T-helper 17 cell (primary cell): ENCODE results near the gene DSC1. TPM values are rescaled to one million over a fixed set of nuclear protein-coding genes. Genes with fewer than 3 reads are reported as not detected.
"Not testable (repeated sequence)": the region's sequence is repeated elsewhere in the genome, so short reads cannot be mapped to it uniquely, and the experiment has no call there.

ENCODE experiments used
- ATAC-seq: fragments of 150-1000 bp; cut with Tn5 transposase; 2 replicates; pipeline ENCODE4 v1.10.0; 2021; ENCODE audit warnings: mild to moderate bottlenecking, moderate library complexity
- DNase-seq, 3 donors: peaks; one replicate each; pipeline versions ENCODE4 v3.0.0 to v3.0.0-alpha.2; 2020 to 2021
- H3K9me3 ChIP-seq: one replicate; pipeline ENCODE4 v1.7.0; 2013; ENCODE audit warnings: low read length, mild to moderate bottlenecking; ENCODE audit not compliant: control insufficient read depth, poor library complexity, severe bottlenecking
- H3K27ac Mint-ChIP-seq: one replicate; pipeline ENCODE4 v1.8.0; 2022; ENCODE audit warnings: mild to moderate bottlenecking, moderate library complexity, mixed read lengths
- H3K27me3 Mint-ChIP-seq: one replicate; pipeline ENCODE4 v1.8.0; 2022; ENCODE audit warnings: mixed read lengths
- H3K36me3 Mint-ChIP-seq: one replicate; pipeline ENCODE4 v1.8.0; 2022; ENCODE audit warnings: low read depth, mixed read lengths
- H3K4me1 Mint-ChIP-seq: one replicate; pipeline ENCODE4 v1.8.0; 2022; ENCODE audit warnings: mild to moderate bottlenecking, mixed read lengths
- H3K4me3 Mint-ChIP-seq: one replicate; pipeline ENCODE4 v1.8.0; 2022; ENCODE audit warnings: mild to moderate bottlenecking, moderate library complexity, mixed read lengths
- total RNA-seq, 4 donors: library from RNA in 2 of 4; stranded (reverse) in 2 of 4; gene quantifications; one replicate each; pipeline ENCODE4 v1.2.3 and lab custom pipeline; 2022 to 2026

Gene DSC1
- total RNA-seq, 2 donors from 2014 or later: 0.15 to 0.16 TPM

DNA sequence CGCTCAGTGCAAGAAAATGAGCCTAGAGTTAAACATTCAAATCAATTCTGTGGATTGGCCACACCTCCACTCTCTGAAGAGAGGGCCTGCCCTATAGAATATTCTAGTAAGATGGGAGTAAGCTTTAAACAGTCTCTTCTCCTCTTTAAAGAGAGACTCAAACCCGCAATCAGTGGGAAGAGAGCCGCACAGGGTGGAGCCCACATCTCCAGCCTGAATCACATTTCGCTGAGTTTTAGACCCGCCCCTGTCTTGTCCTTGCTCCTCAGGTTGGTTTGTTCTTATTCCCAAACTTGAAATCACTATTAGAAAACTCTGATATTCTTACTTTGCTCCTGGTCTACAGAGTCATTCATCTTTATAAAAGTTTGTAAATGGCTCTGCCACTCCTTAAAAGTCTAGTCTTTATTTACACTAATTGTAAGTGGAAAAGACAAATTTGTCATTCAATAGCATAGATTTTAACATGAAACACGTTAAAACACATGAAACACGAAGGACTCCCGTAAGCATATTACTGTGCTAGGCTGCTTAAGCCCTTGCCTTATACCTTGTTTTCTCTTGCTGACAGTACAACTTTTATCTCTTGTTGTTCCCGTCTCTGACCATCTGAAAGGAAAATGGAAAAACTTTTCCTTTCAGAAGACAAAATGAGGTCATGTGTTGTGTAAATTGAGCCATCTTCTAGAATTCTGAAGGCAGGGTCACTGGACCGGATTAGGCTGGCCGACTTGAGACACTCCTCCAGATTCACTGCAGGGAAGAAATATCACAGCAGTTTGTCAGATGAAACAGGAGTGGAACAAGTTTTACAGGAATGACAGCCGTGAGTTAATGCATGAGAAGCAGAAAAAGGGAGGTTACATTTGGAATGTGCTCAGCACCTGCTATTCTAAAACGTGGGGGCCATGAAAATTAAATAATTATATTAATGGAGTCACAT is 5.6 kb downstream of the DSC1 start:
- no peaks in the 10 kb centered on the region for H3K27me3 Mint-ChIP-seq
- H3K4me3 Mint-ChIP-seq: no peak overlapping the region
- no peak overlapping the region for H3K27ac Mint-ChIP-seq
- H3K9me3 ChIP-seq: no peaks in the 10 kb centered on the region
- no peak for DNase-seq
- no peak for ATAC-seq
- H3K4me1 Mint-ChIP-seq: no peaks in the 10 kb centered on the region
- no peaks in the 10 kb centered on the region for H3K36me3 Mint-ChIP-seq

- no peaks in the 10 kb centered on the region for H3K27me3 Mint-ChIP-seq
- H3K36me3 Mint-ChIP-seq: no peaks in the 10 kb centered on the region
Observed at GRCh38 chr18:31155498-31155897, 7.2 kb downstream of the DSC1 start.

DNA sequence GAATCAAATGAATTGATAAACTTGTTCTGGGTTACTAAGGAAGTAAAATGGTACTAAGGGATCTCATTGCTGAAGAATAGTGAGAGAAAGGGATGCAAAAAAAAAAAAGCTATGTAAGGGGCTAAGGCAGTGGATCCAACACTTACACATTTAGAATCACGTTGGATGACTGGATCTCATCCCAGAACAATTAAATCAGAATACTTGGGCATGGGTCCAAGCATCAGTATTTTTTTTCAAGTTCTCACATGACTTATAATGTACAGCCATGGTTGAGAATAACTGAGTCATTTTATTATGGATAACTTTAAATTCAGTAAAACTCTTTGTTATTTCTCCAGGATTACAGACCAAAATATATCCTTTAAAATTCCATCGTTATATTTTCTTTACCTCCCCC is 8.5 kb downstream of the DSC1 start:
- Mint-ChIP-seq H3K36me3 (no peaks in the 10 kb centered on the region), H3K4me1 (no peaks in the 10 kb centered on the region), H3K27me3 (no peaks in the 10 kb centered on the region), H3K4me3 (no peak overlapping the region), H3K27ac (no peak overlapping the region)
- DNase-seq (no peak), ATAC-seq (no peak)
- no peaks in the 10 kb centered on the region for H3K9me3 ChIP-seq

More at GRCh38 chr18:31155498-31155897, 7.2 kb downstream of the DSC1 start:
- no peaks in the 10 kb centered on the region for H3K9me3 ChIP-seq
- ATAC-seq: no peak
- DNase-seq: no peak
- Mint-ChIP-seq H3K4me1 (no peaks in the 10 kb centered on the region), H3K4me3 (no peak overlapping the region), H3K27ac (no peak overlapping the region)

- no peak overlapping the region for H3K27ac Mint-ChIP-seq
Observed at GRCh38 chr18:31149351-31149750, 13.3 kb downstream of the DSC1 start.

GRCh38 chr18:31148600-31148999 is 14.1 kb downstream of the DSC1 start:
- H3K4me3 Mint-ChIP-seq: no peak overlapping the region
- DNase-seq (no peak), ATAC-seq (no peak)
- no peak overlapping the region for H3K27ac Mint-ChIP-seq
- H3K27me3 Mint-ChIP-seq: no peaks in the 10 kb centered on the region
- H3K4me1 Mint-ChIP-seq: no peaks in the 10 kb centered on the region
- no peaks in the 10 kb centered on the region for H3K9me3 ChIP-seq
- H3K36me3 Mint-ChIP-seq: no peaks in the 10 kb centered on the region

More at GRCh38 chr18:31149351-31149750, 13.3 kb downstream of the DSC1 start:
- Mint-ChIP-seq H3K27me3 (no peaks in the 10 kb centered on the region), H3K4me1 (no peaks in the 10 kb centered on the region), H3K36me3 (no peaks in the 10 kb centered on the region), H3K4me3 (no peak overlapping the region)
- no peaks in the 10 kb centered on the region for H3K9me3 ChIP-seq
- no peak for DNase-seq
- ATAC-seq: no peak

DNA sequence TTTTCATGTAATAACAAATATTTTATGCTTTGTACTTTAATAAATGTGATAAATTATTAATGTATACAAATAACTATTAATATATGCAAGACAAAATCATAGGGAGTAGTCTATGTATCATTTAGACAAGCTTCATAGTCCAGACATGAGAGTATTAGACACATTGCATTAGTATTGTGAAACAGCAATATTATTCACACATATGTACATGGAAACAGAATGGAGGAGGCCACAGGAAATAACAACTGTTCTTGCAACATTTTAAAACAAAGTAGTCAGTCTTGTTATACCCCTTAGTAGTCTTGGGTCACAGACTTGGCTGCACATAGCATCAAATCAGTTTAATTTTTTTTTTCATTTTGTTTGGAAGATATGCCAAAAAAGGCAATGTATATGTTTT is 15.8 kb downstream of the DSC1 start:
- Mint-ChIP-seq H3K4me3 (no peak overlapping the region), H3K27me3 (no peaks in the 10 kb centered on the region), H3K27ac (no peak overlapping the region), H3K4me1 (no peaks in the 10 kb centered on the region), H3K36me3 (no peaks in the 10 kb centered on the region)
- DNase-seq (no peak), ATAC-seq (no peak)
- H3K9me3 ChIP-seq: no peaks in the 10 kb centered on the region

DNA sequence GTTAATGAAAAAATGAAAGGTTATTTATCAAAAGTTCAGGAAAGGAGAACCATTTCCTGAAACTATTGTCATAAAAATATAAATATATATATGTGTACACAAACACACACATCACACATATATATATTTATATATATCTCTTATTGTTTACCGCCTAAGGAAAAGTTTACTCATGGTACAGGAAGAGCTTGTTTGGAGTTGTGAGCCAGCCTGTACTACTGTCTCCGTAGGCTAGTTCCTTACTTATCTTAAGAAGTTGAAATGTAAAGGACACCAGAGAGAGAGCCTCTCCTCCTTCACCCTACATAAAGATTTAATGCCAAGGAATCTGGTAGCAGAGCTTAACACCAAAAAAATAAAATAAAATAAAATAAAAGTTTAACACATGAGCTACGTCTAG is 19.6 kb downstream of the DSC1 start:
- no peak for ATAC-seq
- Mint-ChIP-seq H3K27ac (no peak overlapping the region), H3K4me3 (no peak overlapping the region)

GRCh38 chr18:31138709-31139108 is 23.9 kb downstream of the DSC1 start:
- H3K4me1 Mint-ChIP-seq: no peaks in the 10 kb centered on the region
- no peaks in the 10 kb centered on the region for H3K36me3 Mint-ChIP-seq
- ATAC-seq (no peak), DNase-seq (no peak)
- no peaks in the 10 kb centered on the region for H3K27me3 Mint-ChIP-seq
- H3K9me3 ChIP-seq: no peaks in the 10 kb centered on the region
- H3K4me3 Mint-ChIP-seq: no peak overlapping the region
- H3K27ac Mint-ChIP-seq: no peak overlapping the region

More for the DNA sequence above, 19.6 kb downstream of the DSC1 start:
- H3K9me3 ChIP-seq: no peaks in the 10 kb centered on the region
- no peaks in the 10 kb centered on the region for H3K27me3 Mint-ChIP-seq
- DNase-seq: no peak
- H3K36me3 Mint-ChIP-seq: no peaks in the 10 kb centered on the region
- no peaks in the 10 kb centered on the region for H3K4me1 Mint-ChIP-seq

GRCh38 chr18:31134988-31135529 is 27.6 kb downstream of the DSC1 start:
- H3K27ac Mint-ChIP-seq: no peak overlapping the region
- no peaks in the 10 kb centered on the region for H3K9me3 ChIP-seq
- ATAC-seq (no peak), DNase-seq (no peak)
- H3K4me1 Mint-ChIP-seq: no peaks in the 10 kb centered on the region
- H3K36me3 Mint-ChIP-seq: no peaks in the 10 kb centered on the region
- no peak overlapping the region for H3K4me3 Mint-ChIP-seq
- no peaks in the 10 kb centered on the region for H3K27me3 Mint-ChIP-seq

DNA sequence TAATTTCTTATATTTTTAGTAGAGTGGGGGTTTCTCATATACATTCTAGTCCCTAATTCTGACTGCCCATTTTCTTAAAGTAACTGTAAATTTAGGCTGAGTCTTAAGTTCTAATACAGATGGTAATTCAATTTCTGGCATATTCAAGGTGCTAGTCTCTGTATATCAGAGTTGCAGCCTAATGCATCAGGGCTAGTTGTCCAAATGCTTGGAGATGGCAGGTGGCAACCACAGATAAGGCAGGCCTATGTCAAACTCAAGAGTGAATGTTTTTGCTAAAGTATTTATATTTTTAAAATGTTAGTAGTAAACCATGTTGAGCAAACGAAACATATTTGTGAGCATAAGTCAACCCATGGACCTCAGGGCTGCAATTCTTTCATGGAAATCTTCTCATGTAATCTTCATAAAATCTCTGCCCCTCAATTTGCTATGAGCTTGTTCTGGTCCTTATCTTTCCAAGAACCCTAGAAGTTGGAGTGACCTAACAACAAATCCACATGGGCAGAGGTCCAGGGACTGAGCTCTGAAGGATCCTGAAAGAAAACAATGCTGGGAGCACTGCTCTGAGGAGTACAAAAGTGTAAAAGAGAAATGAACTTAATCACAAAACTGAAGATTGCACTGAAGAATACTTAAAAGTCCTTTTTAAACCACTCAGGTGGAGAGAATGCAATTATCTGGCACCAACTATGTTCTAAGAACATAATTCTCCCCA is 33.1 kb downstream of the DSC1 start:
- no peaks in the 10 kb centered on the region for H3K4me1 Mint-ChIP-seq
- no peak overlapping the region for H3K27ac Mint-ChIP-seq
- DNase-seq (no peak), ATAC-seq (no peak)
- H3K4me3 Mint-ChIP-seq: no peak overlapping the region
- no peaks in the 10 kb centered on the region for H3K27me3 Mint-ChIP-seq
- no peaks in the 10 kb centered on the region for H3K9me3 ChIP-seq
- no peaks in the 10 kb centered on the region for H3K36me3 Mint-ChIP-seq

- no peaks in the 10 kb centered on the region for H3K36me3 Mint-ChIP-seq
- H3K27me3 Mint-ChIP-seq: no peaks in the 10 kb centered on the region
- no peak overlapping the region for H3K27ac Mint-ChIP-seq
- H3K4me3 Mint-ChIP-seq: no peak overlapping the region
- H3K9me3 ChIP-seq: no peaks in the 10 kb centered on the region
- ATAC-seq (no peak), DNase-seq (no peak)
- H3K4me1 Mint-ChIP-seq: no peaks in the 10 kb centered on the region
Observed at GRCh38 chr18:31125878-31126277, 36.8 kb downstream of the DSC1 start.

DNA sequence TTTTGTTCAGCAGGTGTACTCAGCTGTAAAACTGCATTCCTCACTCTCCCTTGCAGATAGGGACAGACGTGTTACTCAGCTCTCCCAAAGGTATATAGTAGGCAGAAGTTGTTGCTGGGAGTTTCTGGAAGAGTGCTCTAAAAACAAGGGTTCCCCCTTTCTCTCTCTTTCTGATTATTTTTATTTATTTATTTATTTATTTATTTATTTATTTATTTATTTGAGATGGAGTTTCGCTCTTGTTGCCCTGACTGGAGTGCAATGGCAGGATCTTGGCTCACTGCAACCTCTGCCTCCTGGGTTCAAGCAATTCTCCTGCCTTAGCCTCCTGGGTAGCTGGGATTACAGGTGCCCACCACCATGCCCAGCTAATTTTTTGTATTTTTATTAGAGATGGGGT is 39.5 kb downstream of the DSC1 start:
- not testable (repeated sequence) for DNase-seq

DNA sequence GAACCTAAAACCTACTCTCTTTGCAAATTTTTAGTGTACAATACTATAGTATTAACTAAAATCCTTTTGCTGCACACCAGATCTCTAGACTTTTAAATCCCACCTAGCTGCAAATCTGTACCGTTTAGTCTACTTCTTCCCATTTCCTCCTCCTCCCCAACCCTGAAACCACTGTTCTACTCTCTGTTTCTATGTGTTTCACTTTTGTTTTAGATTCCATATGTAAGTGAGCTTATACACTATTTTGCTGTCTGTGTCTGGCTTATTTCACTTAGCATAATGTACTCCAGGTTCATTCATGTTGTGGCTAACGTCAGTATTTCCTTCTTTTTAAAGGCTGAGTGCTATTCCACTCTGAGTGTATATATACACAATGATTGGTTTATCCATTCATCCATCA is 42.1 kb downstream of the DSC1 start:
- Mint-ChIP-seq H3K27me3 (no peaks in the 10 kb centered on the region), H3K27ac (no peak overlapping the region), H3K4me1 (no peaks in the 10 kb centered on the region), H3K36me3 (no peaks in the 10 kb centered on the region), H3K4me3 (no peak overlapping the region)
- ATAC-seq: no peak
- H3K9me3 ChIP-seq: no peaks in the 10 kb centered on the region
- no peak for DNase-seq

More for the DNA sequence above, 39.5 kb downstream of the DSC1 start:
- not testable (repeated sequence) for H3K4me3 Mint-ChIP-seq, H3K27ac Mint-ChIP-seq, H3K36me3 Mint-ChIP-seq, H3K9me3 ChIP-seq, H3K27me3 Mint-ChIP-seq, ATAC-seq, H3K4me1 Mint-ChIP-seq
